Activated naive CD4-positive, alpha-beta T cell treated with Interleukin-2 at 50 U/mL for 16 hours (primary cell): ENCODE results near the gene ANXA2R.
"Not testable (repeated sequence)": the region's sequence is repeated elsewhere in the genome, so short reads cannot be mapped to it uniquely, and the experiment has no call there.

Experiments
- DNase-seq: peaks from one replicate; pipeline ENCODE4 v3.0.0-alpha.2; 2020

The ANXA2R gene

GRCh38 chr5:43040287-43041098, at the start of gene ANXA2R:
Gene ANXA2R (minus strand): TSS chr5:43040319. CDS start chr5:43040046, 273 bp downstream.
- peak; percentile 93 for DNase-seq

GRCh38 chr5:43086118-43086908, 46.2 kb upstream of the ANXA2R start:
- DNase-seq = not testable (repeated sequence)

DNA sequence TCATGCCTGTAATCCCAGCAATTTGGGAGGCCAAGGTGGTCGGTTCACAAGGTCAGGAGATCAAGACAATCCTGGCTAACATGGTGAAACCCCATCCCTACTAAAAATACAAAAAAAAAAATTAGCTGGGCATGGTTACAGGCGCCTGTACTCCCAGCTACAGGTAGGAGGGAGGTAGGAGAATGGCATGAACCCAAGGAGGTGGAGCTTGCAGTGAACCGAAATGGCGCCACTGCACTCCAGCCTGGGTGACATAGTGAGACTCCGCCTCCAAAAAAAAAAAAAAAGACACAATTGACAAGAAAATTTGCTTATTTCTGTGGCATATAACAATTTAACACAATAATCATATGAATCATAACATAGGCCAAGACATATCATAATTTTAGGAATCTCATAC, 45.3 kb upstream of the ANXA2R start:
- no peak for DNase-seq

GRCh38 chr5:43084468-43084867, 44.3 kb upstream of the ANXA2R start:
- not testable (repeated sequence) for DNase-seq

DNA sequence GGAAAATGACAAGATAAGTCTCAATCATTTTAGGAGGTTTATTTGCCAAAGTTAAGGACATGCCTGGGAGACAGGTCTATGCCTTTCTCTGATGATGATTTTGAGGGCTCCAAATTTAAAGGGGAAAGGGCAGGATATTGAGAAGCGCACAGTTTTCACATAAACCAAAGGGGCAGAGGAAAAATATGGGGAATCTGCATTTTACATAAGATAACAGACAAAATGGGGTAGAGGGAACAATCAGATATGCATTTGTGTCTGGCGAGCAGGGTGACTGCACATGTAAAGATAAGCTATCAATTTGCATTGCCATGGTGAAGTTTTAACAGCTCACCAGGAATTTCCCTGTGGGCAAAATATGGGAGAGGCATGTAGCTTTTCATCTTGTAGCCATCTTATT, 41.2 kb upstream of the ANXA2R start:
- DNase-seq = not testable (repeated sequence)

GRCh38 chr5:43078956-43079355, 38.8 kb upstream of the ANXA2R start:
- DNase-seq = no peak

DNA sequence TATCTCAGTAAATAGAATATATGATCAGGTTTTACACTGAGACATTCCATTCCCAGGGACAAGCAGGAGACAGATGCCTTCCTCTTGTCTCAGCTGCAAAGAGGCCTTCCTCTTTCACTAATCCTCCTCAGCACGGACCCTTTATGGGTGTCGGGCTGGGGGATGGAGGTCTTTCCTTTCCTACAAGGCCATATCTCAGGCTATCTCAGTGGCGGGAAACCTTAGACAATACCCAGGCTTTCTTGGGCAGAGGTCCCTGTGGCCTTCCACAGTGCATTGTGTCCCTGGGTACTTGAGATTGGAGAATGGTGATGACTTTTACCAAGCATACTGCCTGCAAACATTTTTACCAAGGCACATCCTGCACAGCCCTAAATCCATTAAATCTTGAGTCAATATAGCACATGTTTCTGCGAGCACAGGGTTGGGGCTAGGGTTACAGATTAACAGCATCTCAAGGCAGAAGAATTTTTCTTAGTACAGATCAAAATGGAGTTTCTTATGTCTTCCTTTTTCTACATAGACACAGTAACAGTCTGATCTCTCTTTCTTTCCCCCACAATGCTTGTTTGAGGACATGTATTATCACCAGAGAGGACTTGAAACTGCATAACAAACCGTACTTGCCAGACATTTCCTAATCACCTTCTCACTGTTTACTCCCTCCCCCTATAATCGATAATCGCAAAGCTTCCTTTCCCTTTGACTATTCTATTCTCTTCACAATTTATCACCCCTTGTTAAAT, 37.5 kb upstream of the ANXA2R start:
- not testable (repeated sequence) for DNase-seq

- no peak for DNase-seq
Measured at GRCh38 chr5:43075319-43076293, 35.5 kb upstream of the ANXA2R start.

- DNase-seq = no peak
Measured at GRCh38 chr5:43074987-43075318, 34.8 kb upstream of the ANXA2R start.

DNA sequence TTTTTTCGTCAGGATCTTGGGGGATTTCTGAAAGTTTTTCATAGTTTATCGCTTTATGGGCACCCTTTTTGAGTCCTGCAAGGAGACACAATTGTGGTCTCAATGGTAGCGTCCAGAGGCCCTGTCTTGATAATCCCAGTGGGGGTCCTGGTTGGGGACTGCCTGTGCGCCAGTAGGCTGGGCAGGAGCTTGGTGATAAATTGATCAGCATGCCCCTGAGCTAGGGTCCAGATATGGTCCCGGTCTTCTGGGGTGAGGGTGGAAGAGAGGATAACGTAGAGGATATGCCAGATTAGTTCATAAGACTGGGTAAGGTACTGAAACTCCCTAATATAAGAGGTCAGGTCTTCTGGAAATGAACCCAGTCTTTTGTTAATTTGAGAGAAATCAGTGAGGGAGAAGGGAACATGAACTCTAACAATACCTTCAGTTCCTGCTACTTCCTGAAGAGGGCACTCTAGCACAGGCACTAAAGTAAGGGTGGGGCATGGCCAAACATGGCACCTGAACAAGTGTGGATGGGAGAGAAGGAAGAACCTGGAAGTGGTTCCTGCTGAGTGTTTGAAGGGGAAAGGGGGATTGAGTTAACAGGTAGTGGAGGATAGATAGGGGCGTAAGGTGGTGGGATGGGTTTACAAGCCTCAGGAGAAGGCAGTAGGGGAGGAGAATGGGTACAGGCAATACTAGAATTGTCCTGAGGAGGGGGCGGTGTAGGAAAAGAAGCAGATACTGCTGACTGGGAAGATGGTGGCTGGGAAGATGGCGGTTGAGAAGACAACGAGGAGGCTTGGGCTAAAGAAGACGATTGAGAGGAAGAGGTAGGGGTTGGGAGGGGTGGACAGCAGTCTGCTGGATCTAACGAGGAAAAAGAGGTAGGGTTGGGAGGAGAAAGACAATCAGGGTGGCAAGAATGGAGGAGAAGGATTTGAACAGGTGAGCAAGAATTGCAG, 33.8 kb upstream of the ANXA2R start:
- DNase-seq = peak; percentile 38

- not testable (repeated sequence) for DNase-seq
Measured at GRCh38 chr5:43069401-43069720, 29.2 kb upstream of the ANXA2R start.

- DNase-seq = no peak
Measured at GRCh38 chr5:43068037-43068436, 27.9 kb upstream of the ANXA2R start.

GRCh38 chr5:43066799-43067741, 27.0 kb upstream of the ANXA2R start:
- DNase-seq = peak; percentile 90

DNA sequence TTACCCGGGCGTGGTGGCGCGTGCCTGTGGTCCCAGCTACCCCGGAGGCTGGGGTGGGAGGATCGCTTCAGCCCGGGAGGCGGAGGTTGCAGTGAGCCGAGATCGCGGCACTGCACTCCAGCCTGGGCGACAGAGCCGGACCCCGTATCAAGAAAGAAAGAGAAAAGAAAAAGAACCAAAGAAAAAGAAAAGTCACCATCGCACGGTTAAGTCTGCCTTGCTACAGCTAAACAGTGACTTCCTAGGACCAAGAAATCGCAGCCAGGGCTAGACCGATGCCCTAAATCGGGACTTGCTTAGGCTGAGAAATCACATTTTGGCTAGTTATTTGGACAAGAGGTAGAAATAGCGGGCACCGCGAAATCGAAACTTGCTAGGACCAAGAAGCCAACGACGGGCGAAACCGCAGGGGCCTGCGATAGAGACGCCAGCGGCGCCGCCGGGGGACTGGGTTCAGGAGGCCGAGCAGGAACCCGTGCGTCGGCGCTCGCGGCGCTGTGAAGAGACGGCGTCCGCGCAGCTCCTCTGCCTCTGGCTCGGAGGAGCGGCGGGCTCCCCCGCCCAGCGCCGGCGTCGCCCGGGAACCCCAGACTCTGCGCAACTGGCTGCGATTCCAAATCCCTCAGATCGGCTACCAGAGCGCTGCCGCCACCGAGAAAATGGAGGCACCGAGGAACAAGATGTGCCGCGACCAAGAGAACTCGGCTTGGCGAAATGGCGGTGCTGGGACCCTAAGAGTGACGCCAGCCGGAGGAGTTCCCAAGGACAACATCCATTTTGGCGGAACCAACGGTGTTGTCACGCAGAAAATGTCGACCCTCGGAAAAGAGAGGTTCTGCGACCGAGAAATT, 26.1 kb upstream of the ANXA2R start:
- peak; percentile 69 for DNase-seq

DNA sequence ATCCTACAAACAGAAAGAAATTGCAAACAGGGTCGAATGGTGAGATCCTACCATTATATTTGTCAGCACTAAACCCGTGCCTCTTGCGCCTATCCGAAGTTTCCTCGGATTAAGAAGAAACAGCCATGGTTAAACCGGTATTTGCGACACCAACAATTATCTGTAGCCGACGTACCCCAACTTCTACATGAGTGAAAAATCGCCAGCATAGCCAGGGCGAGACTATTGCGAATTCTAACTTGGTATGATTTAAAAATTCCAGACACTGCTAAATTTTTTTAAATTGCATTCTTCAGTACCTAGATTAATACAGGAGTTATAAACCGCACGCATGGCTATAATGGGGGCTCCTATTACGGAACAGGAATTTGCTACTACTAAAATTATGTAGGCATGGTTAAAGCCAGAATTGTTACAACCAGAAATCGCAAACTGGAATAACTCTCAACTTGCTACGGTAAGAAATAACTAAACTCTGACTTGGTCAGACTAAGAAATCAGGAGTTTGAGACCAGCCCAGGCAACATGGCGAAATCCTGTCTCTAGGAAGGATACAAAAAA, 25.3 kb upstream of the ANXA2R start:
- DNase-seq = no peak

- no peak for DNase-seq
Measured at GRCh38 chr5:43063721-43064171, 23.6 kb upstream of the ANXA2R start.

DNA sequence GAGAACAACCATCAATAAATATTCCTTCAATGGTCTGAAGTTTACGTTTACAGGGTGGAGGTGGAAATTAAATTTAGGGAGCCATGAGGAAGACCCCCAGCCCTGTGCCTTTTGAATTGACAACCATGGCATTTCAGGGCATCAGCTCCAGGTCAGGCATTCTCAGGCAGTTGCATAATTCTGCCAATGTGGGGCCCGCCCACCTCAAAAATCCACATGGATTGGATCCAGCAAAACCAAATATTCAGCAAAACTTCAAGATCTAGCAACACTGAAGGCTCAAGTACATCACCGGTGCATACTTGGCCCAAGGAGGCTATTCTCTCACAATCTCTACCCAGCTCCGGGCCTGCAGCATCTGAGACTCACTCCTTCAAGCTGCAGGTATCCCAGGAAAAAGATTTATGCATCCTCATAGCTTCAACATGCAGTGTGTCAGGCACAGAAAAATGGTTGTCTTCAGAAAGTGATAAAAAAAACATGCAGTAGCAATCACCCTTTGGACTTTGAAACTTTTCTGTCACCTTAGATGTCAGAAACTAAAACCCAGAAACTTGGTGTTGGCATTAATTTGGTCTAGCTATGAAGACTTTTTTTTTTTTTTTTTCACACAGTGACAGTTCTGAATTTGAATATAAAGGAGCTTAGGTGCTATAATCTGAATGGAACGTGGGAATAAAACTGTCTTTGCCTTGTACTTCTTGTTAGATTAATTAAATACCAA, 21.4 kb upstream of the ANXA2R start:
- no peak for DNase-seq

DNA sequence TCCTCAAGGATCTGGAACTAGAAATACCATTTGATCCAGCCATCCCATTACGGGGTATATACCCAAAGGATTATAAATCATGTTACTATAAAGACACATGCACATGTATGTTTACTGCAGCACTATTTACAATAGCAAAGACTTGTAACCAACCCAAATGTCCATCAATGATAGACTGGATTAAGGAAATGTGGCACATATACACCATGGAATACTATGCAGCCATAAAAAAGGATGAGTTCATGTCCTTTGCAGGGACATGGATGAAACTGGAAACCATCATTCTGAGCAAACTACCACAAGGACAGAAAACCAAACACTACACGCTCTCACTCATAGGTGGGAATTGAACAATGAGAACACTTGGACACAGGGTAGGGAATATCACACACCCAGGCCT, 19.9 kb upstream of the ANXA2R start:
- DNase-seq = not testable (repeated sequence)
